Liver (tissue), 3 donors: ENCODE data around the gene DCAF8L1.

Source experiments
- FOXA2 ChIP-seq: IDR thresholded peaks from 2 replicates; pipeline ENCODE4 v1.6.1; 2016; ENCODE audit warnings: antibody characterized with exemption
- TAF1 ChIP-seq: conservative IDR thresholded peaks from 2 replicates; pipeline ENCODE4 v1.6.1; 2016; ENCODE audit warnings: antibody characterized with exemption, mild to moderate bottlenecking
- TF ChIP-seq, protein P1 (sequence below): fragments of 150-350 bp; IDR thresholded peaks from 2 replicates; pipeline ENCODE4 v1.5.1; 2017; ENCODE audit warnings: improper control_type of control experiment, low read depth, low read length; ENCODE audit not compliant: missing input control
- TF ChIP-seq, protein P2 (sequence below): IDR thresholded peaks from 2 replicates; pipeline ENCODE4 v1.6.1; 2016; ENCODE audit warnings: antibody characterized with exemption, mild to moderate bottlenecking
- TF ChIP-seq, protein P3 (sequence below): IDR thresholded peaks from 2 replicates; pipeline ENCODE4 v1.6.1; 2016; ENCODE audit warnings: antibody characterized with exemption
- donor health status: healthy.
- donor health status: healthy.

DNA sequence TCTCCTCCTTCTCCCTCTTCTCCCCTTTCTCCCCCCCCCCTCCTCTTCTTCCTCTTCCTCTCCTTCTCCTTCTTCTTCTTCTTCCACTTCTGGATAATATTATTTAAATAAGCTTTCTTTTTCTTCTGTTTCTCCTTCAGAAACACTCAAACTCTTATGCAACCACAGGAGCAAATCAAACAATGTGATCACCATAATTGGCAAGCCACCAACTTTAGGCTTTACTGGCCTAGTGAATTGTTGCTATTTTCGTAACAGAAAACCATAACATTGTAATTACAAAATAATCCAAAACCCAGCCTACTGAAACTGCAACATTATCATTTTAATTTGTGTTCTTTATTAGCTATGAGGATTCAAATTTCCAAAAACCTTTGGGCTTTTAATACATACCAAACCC is 14.3 kb downstream of the DCAF8L1 start:
- TF ChIP-seq TAF1 (no peak), FOXA2 (no peak)
- TF ChIP-seq, protein P1, sequence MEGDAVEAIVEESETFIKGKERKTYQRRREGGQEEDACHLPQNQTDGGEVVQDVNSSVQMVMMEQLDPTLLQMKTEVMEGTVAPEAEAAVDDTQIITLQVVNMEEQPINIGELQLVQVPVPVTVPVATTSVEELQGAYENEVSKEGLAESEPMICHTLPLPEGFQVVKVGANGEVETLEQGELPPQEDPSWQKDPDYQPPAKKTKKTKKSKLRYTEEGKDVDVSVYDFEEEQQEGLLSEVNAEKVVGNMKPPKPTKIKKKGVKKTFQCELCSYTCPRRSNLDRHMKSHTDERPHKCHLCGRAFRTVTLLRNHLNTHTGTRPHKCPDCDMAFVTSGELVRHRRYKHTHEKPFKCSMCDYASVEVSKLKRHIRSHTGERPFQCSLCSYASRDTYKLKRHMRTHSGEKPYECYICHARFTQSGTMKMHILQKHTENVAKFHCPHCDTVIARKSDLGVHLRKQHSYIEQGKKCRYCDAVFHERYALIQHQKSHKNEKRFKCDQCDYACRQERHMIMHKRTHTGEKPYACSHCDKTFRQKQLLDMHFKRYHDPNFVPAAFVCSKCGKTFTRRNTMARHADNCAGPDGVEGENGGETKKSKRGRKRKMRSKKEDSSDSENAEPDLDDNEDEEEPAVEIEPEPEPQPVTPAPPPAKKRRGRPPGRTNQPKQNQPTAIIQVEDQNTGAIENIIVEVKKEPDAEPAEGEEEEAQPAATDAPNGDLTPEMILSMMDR = no peak
- TF ChIP-seq, protein P2, sequence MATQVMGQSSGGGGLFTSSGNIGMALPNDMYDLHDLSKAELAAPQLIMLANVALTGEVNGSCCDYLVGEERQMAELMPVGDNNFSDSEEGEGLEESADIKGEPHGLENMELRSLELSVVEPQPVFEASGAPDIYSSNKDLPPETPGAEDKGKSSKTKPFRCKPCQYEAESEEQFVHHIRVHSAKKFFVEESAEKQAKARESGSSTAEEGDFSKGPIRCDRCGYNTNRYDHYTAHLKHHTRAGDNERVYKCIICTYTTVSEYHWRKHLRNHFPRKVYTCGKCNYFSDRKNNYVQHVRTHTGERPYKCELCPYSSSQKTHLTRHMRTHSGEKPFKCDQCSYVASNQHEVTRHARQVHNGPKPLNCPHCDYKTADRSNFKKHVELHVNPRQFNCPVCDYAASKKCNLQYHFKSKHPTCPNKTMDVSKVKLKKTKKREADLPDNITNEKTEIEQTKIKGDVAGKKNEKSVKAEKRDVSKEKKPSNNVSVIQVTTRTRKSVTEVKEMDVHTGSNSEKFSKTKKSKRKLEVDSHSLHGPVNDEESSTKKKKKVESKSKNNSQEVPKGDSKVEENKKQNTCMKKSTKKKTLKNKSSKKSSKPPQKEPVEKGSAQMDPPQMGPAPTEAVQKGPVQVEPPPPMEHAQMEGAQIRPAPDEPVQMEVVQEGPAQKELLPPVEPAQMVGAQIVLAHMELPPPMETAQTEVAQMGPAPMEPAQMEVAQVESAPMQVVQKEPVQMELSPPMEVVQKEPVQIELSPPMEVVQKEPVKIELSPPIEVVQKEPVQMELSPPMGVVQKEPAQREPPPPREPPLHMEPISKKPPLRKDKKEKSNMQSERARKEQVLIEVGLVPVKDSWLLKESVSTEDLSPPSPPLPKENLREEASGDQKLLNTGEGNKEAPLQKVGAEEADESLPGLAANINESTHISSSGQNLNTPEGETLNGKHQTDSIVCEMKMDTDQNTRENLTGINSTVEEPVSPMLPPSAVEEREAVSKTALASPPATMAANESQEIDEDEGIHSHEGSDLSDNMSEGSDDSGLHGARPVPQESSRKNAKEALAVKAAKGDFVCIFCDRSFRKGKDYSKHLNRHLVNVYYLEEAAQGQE = no peak
- TF ChIP-seq, protein P3, sequence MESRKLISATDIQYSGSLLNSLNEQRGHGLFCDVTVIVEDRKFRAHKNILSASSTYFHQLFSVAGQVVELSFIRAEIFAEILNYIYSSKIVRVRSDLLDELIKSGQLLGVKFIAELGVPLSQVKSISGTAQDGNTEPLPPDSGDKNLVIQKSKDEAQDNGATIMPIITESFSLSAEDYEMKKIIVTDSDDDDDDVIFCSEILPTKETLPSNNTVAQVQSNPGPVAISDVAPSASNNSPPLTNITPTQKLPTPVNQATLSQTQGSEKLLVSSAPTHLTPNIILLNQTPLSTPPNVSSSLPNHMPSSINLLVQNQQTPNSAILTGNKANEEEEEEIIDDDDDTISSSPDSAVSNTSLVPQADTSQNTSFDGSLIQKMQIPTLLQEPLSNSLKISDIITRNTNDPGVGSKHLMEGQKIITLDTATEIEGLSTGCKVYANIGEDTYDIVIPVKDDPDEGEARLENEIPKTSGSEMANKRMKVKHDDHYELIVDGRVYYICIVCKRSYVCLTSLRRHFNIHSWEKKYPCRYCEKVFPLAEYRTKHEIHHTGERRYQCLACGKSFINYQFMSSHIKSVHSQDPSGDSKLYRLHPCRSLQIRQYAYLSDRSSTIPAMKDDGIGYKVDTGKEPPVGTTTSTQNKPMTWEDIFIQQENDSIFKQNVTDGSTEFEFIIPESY = no peak
